ENCODE data around the gene GSG1.

GSG1 gene

GRCh38 chr12:13103391-13104033, at the start of gene GSG1:
GSG1 (minus strand) TSS chr12:13103667; CDS start chr12:13103512, 155 bp downstream.
- no peak for DNase-seq

GRCh38 chr12:13153180-13153579, 49.7 kb upstream of the GSG1 start:
- DNase-seq, result no peak

GRCh38 chr12:13152756-13153155, 49.3 kb upstream of the GSG1 start:
- DNase-seq, result no peak

GRCh38 chr12:13152281-13152680, 48.8 kb upstream of the GSG1 start:
- no peak for DNase-seq

GRCh38 chr12:13149411-13149810, 45.9 kb upstream of the GSG1 start:
- DNase-seq, result no peak

GRCh38 chr12:13148485-13148847, 45.0 kb upstream of the GSG1 start:
- no peak for DNase-seq

GRCh38 chr12:13147688-13148484, 44.4 kb upstream of the GSG1 start:
- DNase-seq, result no peak

GRCh38 chr12:13146336-13146938, 43.0 kb upstream of the GSG1 start:
- no peak for DNase-seq

- DNase-seq, result no peak
These were observed 40.9 kb upstream of the GSG1 start for GRCh38 chr12:13144266-13144828.

- DNase-seq, result no peak
These were observed 39.3 kb upstream of the GSG1 start for GRCh38 chr12:13142747-13143146.

- DNase-seq, result no peak
These were observed 38.2 kb upstream of the GSG1 start for GRCh38 chr12:13141686-13142085.

GRCh38 chr12:13135371-13136178, 32.1 kb upstream of the GSG1 start:
- no peak for DNase-seq

GRCh38 chr12:13133886-13134285, 30.4 kb upstream of the GSG1 start:
- DNase-seq, result no peak

- no peak for DNase-seq
These were observed 27.5 kb upstream of the GSG1 start for GRCh38 chr12:13130981-13131380.

- no peak for DNase-seq
These were observed 25.0 kb upstream of the GSG1 start for GRCh38 chr12:13128291-13128965.

- DNase-seq, result no peak
These were observed 24.0 kb upstream of the GSG1 start for GRCh38 chr12:13127444-13127843.

- DNase-seq, result no peak
These were observed 23.0 kb upstream of the GSG1 start for GRCh38 chr12:13126494-13126893.

- no peak for DNase-seq
These were observed 22.5 kb upstream of the GSG1 start for GRCh38 chr12:13125996-13126395.

- DNase-seq, result no peak
These were observed 21.4 kb upstream of the GSG1 start for GRCh38 chr12:13124656-13125505.

GRCh38 chr12:13121568-13121967, 18.1 kb upstream of the GSG1 start:
- DNase-seq, result no peak

- DNase-seq, result no peak
These were observed 16.9 kb upstream of the GSG1 start for GRCh38 chr12:13120413-13120812.

All from NCI-H524 (cell line).